A549 treated with CpdA at 1 μM for 4 hours (cell line): ENCODE measurements around the gene GPC1. TPM values are rescaled to one million over a fixed set of nuclear protein-coding genes. Genes with fewer than 3 reads are reported as not detected.

ENCODE experiments used
- total RNA-seq: library from RNA; stranded (reverse); fragments of 200-300 nt; extraction: Qiagen RNA extraction; gene quantifications from 5 replicates; pipeline ENCODE4 v1.2.3, GENCODE V29; 2022; ENCODE audit warnings: low read depth

The GPC1 gene
- total RNA-seq = 159 to 215 TPM (median 202 TPM) in 5 replicates

GRCh38 chr2:240435457-240435947 lies at the start of gene GPC1:
TSS of gene GPC1 (plus strand) at chr2:240435663. CDS start at chr2:240435919, 256 bp downstream.

Other genes with a start within 250 kb of the GPC1 start
- 8.2 to 14.5 TPM (median 11.5 TPM) in 5 replicates for gene ANKMY1, start 122.3 kb downstream of the GPC1 start, total RNA-seq
- 3.9 to 8.3 TPM (median 7.5 TPM) in 5 replicates for gene DUSP28, start 124.7 kb downstream of the GPC1 start, total RNA-seq
- 47.6 to 71.8 TPM (median 65.4 TPM) in 5 replicates for gene RNPEPL1, start 132.8 kb downstream of the GPC1 start, total RNA-seq
- 15.9 to 28.9 TPM (median 22.6 TPM) in 5 replicates for gene CAPN10, start 151.1 kb downstream of the GPC1 start, total RNA-seq
- 0.40 to 1.3 TPM (median 0.93 TPM) in 5 replicates for gene GPR35, start 189.8 kb downstream of the GPC1 start, total RNA-seq
- gene AQP12B, start 247.2 kb downstream of the GPC1 start, total RNA-seq = not detected in 5 replicates